GM20000 (cell line): ENCODE results near the gene DPPA5.

ENCODE experiments used
- DNase-seq: peaks from one replicate; pipeline ENCODE4 v3.0.0; 2012; ENCODE audit warnings: low spot score
- TF ChIP-seq, protein P1 (sequence below): IDR thresholded peaks from 2 replicates; pipeline ENCODE4 v1.5.1; 2012; ENCODE audit warnings: mild to moderate bottlenecking, control low read depth; ENCODE audit errors: extremely low read depth, missing control alignments

Gene DPPA5

GRCh38 chr6:73341335-73341734 lies 12.7 kb downstream of the DPPA5 start:
- TF ChIP-seq, protein P1, sequence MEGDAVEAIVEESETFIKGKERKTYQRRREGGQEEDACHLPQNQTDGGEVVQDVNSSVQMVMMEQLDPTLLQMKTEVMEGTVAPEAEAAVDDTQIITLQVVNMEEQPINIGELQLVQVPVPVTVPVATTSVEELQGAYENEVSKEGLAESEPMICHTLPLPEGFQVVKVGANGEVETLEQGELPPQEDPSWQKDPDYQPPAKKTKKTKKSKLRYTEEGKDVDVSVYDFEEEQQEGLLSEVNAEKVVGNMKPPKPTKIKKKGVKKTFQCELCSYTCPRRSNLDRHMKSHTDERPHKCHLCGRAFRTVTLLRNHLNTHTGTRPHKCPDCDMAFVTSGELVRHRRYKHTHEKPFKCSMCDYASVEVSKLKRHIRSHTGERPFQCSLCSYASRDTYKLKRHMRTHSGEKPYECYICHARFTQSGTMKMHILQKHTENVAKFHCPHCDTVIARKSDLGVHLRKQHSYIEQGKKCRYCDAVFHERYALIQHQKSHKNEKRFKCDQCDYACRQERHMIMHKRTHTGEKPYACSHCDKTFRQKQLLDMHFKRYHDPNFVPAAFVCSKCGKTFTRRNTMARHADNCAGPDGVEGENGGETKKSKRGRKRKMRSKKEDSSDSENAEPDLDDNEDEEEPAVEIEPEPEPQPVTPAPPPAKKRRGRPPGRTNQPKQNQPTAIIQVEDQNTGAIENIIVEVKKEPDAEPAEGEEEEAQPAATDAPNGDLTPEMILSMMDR = no peak
- DNase-seq = no peak

DNA sequence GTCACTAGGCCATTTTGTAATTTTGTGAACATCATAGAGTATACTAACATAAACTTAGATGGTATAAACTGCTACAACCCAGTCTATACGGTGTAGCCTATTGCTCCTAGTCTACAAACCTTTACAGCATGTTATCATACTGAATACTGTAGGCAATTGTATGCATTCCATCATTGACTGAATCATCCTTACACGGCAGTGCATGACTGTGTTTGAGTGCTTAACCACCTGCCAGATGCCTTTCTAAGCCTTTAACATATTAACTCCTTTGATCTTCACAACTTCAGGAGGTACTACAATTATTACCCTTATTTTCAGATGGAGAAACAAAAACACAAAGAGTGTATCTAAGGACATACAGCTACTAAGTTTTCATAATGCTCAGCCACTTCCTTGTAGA lies 14.0 kb downstream of the DPPA5 start:
- TF ChIP-seq, protein P1 = no peak
- no peak for DNase-seq

DNA sequence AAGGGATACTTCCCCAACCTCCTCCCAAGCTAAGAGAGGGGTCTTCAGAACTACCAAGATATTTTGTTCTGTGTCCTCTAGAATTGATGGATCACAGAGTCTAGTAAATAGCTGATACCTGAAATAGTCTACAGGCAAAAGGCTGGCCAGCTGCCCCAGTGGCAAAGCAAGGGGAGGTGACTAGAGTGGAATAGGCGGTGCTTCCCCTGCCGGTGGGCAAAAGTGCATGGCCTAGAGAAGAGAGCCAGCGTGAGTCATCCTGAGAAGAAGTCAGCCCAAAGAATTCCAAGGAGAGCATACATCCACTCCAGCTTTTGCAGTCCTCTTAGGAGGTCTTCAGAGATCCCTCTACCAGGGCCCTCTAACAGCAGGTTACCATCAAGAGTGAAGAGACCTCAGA lies 14.7 kb downstream of the DPPA5 start:
- TF ChIP-seq, protein P1 = no peak
- no peak for DNase-seq

- no peak for DNase-seq
- TF ChIP-seq, protein P1 = no peak
Observed at GRCh38 chr6:73329201-73329600, 24.9 kb downstream of the DPPA5 start.

DNA sequence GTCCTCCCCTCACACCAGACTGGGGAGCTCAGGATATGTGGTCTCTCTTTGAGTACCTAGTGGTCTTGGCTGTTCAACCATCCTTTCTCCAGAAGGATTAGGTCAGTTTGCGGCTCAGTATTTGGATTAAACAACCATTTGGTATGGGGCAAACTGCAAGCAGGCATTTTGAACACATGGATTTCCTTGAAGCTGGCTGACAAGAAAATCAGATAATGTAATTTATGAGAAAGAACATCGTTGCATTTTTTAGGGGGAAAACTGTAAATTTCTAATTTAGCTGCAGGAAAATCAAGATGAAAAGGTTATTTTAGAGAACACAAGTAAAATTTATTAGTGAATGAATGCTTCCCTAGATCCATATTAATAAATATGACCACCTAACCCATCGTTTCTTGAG lies 25.3 kb downstream of the DPPA5 start:
- TF ChIP-seq, protein P1 = no peak

DNA sequence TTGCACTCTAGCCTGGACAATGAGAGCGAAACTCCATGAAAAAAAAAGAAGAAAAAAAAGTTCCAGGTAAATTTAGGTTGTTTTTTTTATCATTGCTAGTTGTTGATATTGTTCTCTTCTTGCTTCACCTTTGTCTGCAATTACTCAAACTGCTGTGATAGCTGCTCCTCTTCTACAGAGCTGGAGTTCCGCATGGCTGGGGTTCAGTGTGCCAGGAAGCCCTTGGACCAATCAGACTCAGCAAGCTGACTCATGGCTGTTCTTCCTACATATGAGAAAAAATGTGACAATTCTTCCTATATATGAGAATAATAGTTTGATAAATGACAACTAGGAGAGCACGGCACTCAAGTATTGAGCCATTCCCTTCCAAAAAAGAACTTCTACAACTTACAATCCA lies 28.4 kb downstream of the DPPA5 start:
- TF ChIP-seq, protein P1 = no peak
- no peak for DNase-seq

More for the DNA sequence above, 25.3 kb downstream of the DPPA5 start:
- DNase-seq = no peak

DNA sequence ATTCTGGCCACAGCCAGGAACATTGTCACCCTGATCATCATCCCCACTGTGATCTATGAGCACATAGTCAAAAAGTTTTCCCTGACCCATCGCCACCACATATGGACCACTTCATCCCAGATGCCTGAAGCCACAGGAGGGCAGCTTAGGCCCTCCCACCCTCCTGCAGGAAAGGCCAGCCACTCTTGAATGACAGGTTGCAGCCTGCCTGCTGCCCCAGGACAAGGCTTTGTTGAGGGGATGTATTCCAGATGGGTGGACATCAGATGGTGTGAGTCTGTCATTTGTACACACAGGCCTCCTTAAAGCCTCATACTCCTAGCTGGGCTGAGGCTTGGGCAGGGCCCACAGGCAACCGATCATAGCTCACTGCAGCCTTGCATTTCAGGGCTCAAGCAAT lies 30.8 kb downstream of the DPPA5 start:
- TF ChIP-seq, protein P1 = no peak
- DNase-seq = no peak
